Colon (tissue), 2 donors: ENCODE measurements around the gene TFR2.

Experiments used
- FAIRE-seq: peaks from 2 replicates; lab custom pipeline; 2012; peaks lifted over from hg19 to GRCh38; lab: Jason Lieb, UNC
- donor health status: control.
- donor health status: control.

TFR2 gene

DNA sequence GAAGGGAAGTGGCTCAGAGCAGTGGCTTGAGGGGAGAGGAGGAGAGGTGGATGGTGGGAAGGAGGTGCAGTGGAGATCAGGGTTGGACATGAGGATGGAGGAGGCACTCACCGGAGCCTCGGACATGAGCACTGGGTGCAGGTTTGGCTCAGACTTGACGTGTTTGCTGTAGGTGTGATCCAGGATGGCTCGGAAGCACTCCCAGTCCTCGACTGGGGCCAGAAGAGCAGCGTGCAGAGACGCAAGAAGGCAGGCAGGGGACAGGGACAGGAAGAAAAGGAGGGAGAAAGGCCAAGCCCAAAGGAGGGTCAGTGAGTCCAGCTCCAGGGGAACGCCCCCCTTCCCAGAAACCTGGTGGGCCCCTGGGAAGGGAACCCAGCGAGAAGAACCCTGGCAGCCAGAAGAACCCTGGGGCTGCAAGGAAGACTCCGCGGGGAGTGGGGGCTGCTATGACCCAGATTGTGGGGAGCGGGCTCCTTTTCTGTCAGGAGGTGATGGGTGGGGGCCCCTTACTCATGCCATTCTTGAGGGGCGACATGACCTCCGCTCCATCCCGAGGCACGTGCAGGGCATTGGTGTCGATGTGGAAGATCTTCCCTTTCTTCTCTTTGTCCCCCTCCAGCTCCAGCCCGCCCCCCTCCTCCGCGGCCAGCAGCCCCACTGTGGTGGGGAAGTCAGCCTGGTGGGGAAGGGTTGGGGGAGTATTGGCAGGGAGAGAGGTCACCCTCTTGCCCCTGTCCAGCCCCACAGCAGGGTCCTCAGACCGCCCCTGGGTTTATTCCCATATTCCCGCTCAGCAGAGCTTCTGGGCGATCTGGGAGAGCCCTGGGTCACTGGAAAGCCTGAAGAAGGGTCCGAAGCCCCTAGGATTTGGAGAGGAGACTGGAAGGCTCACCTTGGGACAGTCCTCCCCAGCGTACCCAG lies 13.8 kb upstream of the TFR2 start:
- no peak for FAIRE-seq

DNA sequence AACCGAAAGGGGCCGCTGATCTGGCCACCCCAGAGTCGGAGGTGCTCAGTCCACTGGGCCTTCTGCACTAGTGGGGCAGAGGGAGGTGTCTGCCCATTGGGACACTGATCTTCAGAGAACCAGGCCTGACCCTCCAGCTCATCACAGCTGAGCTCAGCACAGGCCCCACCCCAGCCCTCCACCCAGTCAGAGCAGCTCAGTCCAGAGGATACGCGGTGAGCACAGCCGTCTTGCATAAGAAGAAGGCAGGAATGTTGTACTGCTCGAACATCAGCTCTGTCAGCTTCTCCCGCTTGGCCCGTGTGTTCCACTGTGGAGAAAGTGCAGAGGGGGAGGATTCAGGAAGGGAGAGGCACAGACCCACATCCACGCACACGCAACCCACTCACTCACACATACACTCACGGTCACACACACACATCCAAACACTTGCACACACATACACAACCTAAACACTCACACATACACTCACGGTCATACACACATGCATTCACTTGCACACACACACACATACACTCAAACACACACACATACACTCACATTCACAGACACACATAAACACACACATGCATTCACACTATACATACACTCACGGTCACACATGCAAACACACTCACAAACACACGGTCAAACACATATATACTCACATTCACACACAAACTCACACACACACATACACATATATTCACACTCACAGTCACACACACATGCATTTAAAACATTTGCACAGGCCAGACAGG lies 8.6 kb upstream of the TFR2 start:
- FAIRE-seq = no peak

DNA sequence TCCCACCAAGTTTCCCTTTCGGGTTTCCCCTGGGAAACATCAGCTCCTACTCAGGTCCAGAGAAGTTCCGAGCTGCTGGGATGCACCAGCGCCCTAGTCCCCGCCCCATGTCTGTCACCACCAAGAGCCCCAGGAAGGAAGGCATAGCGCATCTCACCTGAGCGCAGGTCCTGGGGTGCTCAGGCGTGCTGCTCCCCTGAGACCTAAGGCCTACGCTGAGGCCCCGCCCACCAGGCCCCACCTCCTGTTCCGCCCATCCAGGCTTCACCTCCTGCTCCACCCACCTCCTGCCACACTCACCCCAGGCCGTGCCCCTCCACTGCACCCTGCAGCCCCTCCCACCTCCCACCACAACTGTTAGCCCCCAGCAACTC lies 1.2 kb upstream of the TFR2 start:
- no peak for FAIRE-seq

DNA sequence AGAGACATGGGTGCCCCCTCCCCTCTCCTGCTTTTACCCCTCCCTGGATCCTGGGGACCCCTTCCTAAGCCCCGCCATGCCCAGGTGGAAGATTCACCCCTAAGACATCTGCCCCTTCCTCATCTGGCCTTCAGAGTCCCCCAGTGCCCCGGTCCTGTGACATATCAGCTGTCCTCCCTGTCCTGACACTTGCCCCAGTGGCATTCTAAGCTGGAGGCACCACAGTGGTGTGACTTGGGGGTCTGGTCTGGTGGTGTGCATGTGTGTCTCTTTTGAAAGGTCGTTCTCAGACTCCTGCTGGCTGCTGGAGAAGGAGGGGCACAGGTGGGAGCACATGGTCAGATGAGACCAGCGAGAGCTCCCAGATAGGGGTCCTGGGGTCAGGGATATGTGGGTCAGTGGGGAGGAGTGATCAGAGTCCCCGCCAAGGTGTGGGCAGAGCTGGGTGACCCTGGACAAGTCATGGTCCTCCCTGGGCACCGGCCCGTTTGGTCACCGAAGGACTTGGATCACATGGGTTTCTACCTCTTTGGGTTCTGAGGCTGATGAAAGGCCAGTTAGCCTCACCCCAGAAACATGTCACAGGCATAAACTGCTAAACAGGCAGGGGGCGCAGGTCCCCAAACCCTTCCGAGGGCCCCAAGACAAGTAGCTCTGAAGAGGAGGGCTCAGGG lies 645 bp upstream of the TFR2 start:
- no peak for FAIRE-seq

DNA sequence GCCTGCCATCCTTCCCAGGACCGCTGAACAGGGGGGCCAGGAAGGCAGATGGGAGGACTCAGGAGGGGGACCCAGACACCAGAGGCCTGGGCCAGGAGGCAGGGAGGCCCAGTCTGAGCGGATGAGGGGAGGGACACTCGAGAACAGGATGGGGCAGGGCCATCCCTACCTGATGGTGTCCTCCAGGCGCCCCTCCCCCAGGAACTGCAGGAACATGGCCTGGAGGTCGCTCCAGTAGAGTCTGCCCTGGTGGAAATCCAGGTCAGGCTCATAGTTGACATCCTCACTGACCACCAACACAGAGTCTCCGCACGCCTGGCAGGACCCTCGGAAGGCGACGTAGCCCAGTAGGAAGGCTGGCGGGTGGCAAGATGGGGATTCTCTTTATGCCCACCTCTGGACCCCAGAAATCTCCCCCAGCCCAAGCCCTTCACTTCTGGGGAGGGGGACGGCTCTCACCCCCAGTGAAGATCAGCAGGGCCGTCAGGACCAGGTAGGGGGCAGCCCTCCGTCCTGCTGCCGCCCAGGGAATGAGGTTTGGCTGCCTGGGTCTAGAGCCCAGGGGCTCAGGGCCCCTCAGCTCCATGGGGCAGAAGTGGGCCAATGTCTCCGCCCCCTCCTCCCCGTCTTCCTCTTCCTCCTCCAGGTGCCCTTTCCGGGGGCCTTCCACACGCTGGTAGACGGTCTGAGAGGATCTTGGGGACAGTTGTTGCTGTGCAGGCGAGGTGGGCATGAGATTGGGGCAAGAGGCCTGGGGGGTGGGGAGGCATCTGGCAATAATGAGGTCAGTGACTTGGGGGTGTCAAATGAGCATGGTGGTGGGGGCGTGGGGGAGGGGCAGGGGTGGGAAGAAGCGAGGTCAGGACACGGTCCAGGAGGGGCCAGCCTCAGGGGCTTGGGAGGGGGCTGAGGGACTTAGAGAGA lies 573 bp downstream of the TFR2 start:
- FAIRE-seq = no peak

DNA sequence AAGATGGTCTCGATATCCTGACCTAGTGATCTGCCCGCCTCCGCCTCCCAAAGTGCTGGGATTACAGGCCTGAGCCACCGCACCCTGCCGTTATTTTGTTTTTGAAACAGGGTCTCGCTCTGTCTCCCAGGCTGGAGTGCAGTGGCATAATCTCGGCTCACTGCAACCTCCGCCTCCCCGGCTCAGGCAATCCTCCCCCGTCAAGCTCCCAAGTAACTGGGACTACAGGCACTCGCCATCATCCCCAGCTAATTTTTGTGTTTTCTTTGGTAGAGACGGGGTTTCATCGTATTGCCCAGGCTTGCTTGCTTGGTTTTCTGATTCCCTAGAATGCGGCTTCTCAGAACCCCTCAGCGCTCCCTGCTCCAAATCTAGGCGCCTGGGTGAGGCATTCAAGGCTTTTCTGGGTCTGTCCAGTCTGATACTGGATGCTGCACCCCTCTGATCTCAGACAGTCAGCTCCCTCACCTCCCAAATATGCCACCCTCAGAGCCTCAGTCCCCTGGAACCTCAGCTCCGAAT lies 1.3 kb downstream of the TFR2 start:
- FAIRE-seq = no peak

DNA sequence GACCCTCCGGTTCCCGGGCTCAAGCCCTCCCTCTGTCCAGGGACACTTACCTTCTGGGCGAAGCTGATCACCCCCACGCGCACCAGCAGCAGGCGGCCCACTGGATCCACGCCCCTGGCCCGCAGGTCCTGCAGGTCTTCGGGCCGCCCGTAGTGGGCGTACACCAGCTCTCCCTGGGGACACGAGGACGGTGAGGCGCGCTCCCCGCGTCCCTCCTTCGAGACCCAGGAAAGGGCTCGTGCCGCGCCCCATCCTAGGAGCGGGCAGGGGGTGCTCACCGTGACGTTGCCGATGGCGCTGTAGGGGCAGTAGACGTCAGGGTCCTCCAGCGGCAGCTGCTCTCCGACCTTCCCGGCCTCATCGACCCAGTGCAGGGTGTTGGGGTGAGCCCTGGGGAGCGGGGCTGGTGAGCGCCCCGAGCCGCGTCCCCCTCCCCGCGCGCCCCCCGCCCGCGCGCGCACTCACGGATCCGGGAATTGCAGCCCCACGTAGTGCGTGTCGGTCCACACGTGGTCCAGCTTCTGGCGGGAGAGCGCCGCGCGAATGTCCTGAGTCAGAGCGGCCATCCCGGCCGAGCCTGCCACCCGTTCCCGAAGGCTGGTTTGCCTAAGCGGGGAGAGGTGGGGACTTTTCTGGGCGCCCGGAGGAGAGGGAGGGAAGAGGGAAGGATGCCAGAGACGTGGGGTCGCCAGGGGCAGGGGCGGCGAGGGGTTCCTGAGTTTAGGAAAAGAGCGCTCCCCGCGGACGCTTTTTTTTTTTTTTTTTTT lies 8.2 kb downstream of the TFR2 start:
- no peak for FAIRE-seq

DNA sequence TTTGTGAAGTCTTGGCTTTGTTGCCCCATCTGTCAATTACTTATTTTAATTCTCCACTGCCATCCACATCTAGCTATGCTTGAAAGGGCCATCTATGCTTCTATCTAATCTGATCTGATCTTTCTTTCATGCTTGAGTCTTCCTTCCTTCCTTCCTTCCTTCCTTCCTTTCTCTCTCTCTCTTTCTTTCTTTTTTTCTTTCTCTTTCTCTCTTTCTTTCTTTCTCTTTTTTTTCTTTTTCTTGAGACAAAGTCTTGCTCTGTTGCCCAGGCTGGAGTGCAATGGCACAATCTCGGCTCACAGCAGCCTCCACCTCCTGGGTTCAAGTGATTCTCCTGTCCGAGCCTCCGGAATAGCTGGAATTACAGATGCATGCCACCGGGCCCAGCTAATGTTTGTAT lies 11.3 kb downstream of the TFR2 start:
- FAIRE-seq = no peak

DNA sequence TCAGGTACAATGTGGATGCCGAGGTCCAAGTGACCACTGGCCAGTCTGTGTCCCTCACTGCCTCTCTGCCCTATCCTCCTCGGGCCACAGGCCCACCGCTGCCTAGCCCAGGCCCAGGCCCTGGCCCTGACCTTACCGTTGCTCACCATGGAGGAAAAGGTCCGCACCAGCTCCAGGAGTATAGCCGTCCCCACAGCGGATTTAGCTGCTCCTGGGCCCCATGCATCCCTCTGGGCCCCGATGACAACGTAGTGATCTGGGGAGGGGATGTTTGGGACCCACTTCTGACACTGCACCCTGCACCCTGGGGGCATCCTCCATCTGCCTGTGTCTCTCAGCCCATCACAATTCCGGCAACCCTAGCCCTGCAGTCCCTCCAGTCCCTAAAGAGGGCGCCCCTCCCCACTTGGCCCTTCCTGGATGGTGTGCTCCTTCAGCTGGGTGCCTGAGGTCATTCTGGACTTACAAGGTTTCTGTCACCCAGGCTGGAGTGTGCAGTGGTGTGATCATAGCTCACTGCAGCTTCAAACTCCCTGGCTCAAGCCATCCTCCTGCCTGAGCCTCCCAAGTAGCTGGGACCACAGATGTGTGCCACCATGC lies 12.1 kb downstream of the TFR2 start:
- no peak for FAIRE-seq

DNA sequence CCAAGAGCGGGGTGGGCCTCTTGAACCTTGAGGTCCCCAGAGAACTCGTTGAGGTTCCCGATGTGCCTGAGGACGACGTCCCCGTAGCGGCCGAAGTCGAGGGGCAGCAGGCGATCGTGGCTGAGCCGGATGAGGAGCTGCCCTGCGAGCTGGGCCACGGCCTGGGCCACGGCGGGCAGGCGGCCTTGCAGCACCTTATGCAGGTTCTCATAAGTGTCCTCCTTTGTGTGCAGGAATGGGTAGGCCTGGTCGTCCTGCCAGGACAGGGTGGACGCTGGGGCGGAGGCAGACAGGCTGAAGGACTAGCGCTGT lies 14.2 kb downstream of the TFR2 start:
- FAIRE-seq = no peak

DNA sequence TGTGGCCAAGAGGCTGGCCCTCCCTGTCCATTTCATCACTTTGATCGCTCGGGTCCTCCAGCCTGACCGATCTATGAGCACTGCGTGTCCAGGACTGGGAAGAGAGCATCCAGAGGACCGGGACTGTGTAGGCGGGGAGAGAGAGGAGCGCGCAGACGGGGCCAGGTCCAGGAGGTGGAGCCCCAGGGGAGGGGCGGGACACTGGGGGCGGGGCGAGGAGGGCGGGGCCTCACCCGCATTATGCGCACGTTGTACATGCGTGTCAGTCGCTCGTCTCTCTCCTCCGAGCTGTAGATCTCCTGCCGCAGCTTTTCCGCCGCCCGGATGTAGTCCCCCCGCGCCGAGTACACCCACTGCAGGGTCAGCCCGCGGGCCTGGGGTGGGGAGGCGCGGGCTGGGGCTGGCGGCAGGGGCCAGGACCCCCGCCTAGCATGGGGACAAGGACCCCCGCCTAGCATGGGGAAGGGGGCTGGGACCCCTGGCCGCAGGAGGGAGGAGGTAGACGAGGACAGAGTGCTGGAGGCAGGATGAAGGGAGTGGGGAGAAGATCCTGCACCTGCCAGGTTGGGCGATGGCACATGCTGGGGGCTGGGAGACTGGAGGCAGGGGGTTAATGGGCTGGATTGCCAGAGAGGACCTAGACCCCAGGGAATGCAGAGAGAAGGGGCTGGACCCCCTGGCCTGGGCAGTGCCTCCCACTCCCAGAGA lies 14.7 kb downstream of the TFR2 start:
- no peak for FAIRE-seq

DNA sequence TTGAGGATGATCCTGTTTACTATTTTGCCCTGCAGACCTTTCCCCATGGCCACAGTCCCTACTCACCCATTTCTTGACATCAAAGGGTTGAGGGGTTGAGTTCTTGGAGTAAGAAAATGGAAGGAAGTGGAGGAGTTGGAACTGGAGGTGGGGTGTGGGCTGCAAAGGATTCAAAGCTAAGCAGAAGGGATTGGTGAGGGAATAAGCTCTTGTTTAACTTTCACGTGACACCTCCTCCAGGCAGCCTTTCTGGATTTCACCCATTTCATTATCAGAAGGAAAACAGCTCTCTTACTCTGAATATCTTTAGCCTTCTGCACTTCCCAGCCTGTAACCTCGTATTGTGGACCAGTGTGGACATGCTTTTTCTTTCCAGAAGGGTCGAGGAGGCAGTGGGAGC lies 15.3 kb downstream of the TFR2 start:
- no peak for FAIRE-seq

DNA sequence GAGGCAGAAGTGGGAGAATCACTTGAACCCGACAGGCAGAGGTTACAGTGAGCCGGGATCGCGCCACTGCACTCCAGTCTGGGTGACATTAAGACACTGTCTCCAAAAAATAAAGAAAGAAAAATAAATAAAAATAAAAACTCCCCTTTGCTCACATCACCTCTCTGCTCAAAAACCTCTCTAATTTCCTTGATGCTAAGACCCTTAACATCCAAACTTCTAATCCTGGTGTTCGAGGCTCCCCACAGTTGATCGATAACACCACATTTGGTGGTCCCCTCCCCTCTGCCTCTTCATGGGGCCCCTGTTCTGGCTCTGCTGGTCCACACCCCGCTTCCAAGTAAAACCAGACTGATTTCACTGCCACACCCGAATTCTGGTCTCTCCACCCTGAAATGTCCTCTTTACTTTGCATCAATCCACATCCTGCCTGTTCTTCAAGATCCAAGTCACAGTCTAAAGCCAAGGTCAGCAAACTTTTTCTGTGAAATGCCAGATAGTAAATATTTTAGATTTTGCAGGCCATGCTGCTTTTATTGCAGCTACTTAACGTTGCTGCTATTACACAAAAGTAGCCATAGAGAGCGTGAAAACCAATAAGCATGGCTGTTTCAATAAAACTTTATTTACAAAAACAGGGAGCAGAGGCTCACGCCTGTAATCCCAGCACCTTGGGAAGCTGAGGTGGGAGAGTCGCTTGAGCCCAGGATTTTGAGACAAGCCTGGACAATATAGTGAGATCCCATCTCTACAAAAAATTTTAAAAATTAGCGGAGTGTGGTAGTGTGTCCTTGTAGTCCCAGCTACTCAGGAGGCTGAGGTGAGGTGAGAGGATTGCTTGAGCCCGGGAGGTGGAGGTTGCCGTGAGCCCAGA lies 17.2 kb downstream of the TFR2 start:
- FAIRE-seq = no peak

DNA sequence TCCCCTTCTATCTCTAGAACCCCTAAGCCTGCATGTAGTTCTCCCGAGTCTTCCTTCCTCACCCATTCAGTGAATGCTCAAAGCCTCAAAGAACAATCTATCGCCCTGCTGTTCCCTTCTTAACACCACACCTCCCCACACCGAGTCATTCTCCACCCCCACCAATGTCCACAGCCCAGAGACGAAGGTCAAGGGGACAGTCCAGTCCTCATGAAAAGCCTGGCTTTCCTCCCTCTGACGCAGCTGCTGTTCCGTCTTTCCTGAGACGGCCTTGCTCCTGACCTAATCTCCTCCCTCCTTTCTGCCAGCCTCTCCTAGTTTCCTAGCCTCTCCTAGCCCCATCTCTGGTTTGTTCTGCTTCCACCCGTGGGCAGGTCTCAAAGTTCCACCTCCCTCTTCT lies 19.8 kb downstream of the TFR2 start:
- no peak for FAIRE-seq

DNA sequence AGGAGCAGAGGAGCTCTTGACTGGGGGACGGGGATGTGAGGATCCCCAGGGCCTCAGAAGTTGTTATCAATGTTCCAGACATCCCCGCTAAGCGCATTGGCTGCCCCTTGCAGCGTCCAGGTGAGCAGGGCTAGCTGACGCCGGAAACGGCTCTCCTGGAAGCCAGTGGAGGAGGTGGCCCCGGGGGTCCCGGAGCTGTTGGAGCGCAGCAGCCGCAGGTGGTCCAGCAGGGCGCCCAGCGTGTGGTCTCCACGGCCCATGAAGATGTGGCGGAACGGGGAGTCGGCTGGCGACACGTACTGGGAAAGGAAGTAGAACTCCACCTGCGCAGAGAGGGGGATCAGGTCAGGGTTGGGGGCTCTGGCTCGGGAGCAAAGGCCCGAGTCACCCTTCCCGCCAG lies 20.5 kb downstream of the TFR2 start:
- FAIRE-seq = no peak

DNA sequence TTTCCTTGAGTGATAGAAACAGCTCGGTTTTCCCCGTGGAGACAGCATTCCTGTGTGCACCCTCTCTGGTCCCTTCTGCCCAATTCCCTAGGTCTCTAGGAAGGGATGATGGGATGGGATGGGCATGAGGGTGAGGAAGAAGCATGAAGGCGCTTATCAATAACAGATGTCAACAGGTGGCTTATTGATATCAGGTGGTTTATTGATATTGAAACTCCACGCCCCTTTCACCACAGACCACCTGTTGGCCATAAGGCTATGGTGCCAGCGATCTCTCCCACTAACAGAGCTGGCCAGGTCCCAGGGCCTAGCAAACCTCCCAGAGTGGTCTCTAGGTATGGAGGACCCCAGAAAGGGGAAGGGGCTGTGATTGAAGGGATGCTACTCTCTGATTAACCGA lies 21.1 kb downstream of the TFR2 start:
- FAIRE-seq = no peak

DNA sequence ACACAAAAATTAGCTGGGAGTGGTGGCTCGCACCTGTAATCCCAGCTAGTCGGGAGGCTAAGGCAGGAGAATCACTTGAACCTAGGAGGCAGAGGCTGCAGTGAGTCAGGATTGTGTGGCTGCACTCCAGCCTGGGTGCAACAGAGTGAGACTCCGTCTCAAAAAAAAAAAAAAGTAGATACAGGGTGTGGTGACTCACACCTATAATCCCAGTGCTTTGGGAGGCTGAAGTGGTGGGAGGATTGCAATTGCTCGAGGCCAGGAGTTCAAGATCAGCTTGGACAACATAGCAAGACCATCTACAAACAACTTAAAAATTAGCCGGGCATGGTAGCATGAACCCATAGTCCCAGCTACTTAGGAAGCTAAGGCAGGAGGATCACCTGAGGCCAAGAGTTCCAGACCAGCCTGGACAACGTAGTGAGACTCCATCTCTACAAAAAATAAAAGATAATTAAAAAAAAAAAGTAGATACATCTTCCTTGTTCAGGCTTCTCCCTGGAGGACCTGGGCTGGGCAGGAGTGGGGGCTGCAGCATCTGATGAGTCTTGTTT lies 27.0 kb downstream of the TFR2 start:
- no peak for FAIRE-seq

DNA sequence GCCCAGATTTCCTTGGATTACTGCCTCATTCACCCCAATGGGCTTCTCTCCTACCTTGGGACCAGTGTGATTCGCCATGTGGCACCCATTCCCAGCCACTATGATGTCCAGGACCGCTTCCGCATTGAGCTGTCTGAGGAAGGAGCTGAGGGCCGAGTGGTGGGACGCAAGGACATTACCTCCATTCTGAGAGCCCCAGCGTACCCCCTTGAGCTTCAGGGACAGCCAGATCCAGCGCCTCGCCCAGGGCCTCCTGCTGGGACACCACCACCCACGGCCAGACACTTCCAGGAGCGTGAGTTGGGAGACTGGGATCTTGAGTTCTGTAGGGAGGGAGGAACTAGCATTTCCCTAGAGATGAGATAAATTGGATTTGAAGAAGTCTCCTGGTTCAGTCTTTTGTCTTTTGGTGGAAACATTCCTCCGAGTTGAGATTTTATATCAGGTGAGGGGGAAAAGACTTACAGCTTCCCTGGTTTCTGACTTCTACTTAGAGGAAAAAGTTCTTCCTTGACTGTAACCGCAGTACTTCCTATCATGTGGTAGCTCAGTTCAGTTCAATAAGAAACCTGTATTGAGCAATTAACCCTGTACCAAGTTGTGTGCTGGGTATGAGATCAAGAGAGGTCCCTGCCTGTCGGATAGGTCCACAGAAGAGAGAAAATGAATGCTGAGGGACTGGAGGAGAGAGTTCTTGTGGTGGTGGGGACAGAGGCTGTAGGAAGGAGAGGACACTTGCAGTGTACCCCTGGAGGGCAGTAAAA lies 27.8 kb downstream of the TFR2 start:
- no peak for FAIRE-seq
